CD4-positive, alpha-beta T cell (primary cell): ENCODE measurements around the gene PDSS2. TPM values are rescaled to one million over a fixed set of nuclear protein-coding genes. Genes with fewer than 3 reads are reported as not detected.

ENCODE experiments used
- ATAC-seq: fragments of 200-7000 bp; cut with Tn5 transposase; one replicate; pipeline ENCODE4 v1.10.0; 2022; ENCODE audit warnings: mild to moderate bottlenecking; ENCODE audit not compliant: poor library complexity
- CTCF ChIA-PET: fragments of 350-600 bp; sonication (Branson Sonifier 250); formaldehyde crosslinking; loops from one replicate; lab custom pipeline; 2021; ENCODE audit warnings: antibody characterized with exemption, inconsistent platforms; lab: Charles Lee
- POLR2A ChIA-PET: fragments of 350-600 bp; sonication (Branson Sonifier 250); formaldehyde crosslinking; loops from one replicate; lab custom pipeline; 2021; ENCODE audit warnings: antibody characterized with exemption, inconsistent platforms; lab: Charles Lee
- DNase-seq, 14 experiments: peaks; one replicate each; pipeline ENCODE4 v3.0.0-alpha.2; 2013 to 2020; ENCODE audit warnings: mixed read lengths in 2 of 14
- H3K27ac ChIP-seq, 2 donors: one replicate each; pipeline versions ENCODE4 v1.5.1 to v1.7.0; 2013; ENCODE audit warnings: low read length in 2 of 2, low read depth in 1 of 2, mild to moderate bottlenecking in 1 of 2
- H3K27me3 ChIP-seq, 2 experiments: 1 replicate in 1 of 2; 2 replicates in 1 of 2; pipeline versions ENCODE4 v1.6.1 to v1.7.0; 2013; ENCODE audit warnings: low read length in 2 of 2, control low read depth in 1 of 2, mild to moderate bottlenecking in 1 of 2, moderate library complexity in 1 of 2; ENCODE audit not compliant: insufficient read depth in 2 of 2, control insufficient read depth in 1 of 2
- H3K36me3 ChIP-seq: one replicate; pipeline ENCODE4 v1.6.1; 2013; ENCODE audit warnings: low read length, control low read depth; ENCODE audit not compliant: insufficient read depth
- H3K4me1 ChIP-seq: one replicate; pipeline ENCODE4 v1.6.1; 2013; ENCODE audit warnings: low read length, control low read depth; ENCODE audit not compliant: insufficient read depth
- H3K4me3 ChIP-seq: one replicate; pipeline ENCODE4 v1.5.1; 2013; ENCODE audit warnings: mild to moderate bottlenecking, low read length, moderate library complexity
- H3K9me3 ChIP-seq, 2 experiments: 1 replicate in 1 of 2; 2 replicates in 1 of 2; pipeline versions ENCODE4 v1.6.1 to v1.7.0; 2013; ENCODE audit warnings: low read length in 2 of 2, mild to moderate bottlenecking in 2 of 2, control low read depth in 1 of 2, moderate library complexity in 1 of 2; ENCODE audit not compliant: control insufficient read depth in 1 of 2, insufficient read depth in 1 of 2
- H3K27ac Mint-ChIP-seq: one replicate; pipeline ENCODE4 v1.8.0; 2020; ENCODE audit warnings: mixed read lengths
- H3K27me3 Mint-ChIP-seq: one replicate; pipeline ENCODE4 v1.8.0; 2021; ENCODE audit warnings: mixed read lengths
- H3K36me3 Mint-ChIP-seq: one replicate; pipeline ENCODE4 v1.8.0; 2021; ENCODE audit warnings: low read depth, mixed read lengths
- H3K4me1 Mint-ChIP-seq: one replicate; pipeline ENCODE4 v1.8.0; 2021; ENCODE audit warnings: low read depth, mixed read lengths
- H3K4me3 Mint-ChIP-seq: one replicate; pipeline ENCODE4 v1.8.0; 2020; ENCODE audit warnings: mild to moderate bottlenecking, mixed read lengths
- H3K9me3 Mint-ChIP-seq: one replicate; pipeline ENCODE4 v1.8.0; 2020; ENCODE audit warnings: mixed read lengths
- CTCF ChIP-seq: fragments of 200-600 bp; IDR thresholded peaks from one replicate; pipeline ENCODE4 v1.8.0; 2022; ENCODE audit warnings: antibody characterized with exemption, mild to moderate bottlenecking
- intact Hi-C, 2 experiments: fragments of 100-400 bp; cut with DNase I in 1 of 2; cut with micrococcal nuclease in 1 of 2; formaldehyde crosslinking; loops; one replicate each; pipeline versions ENCODE4 v1.15.1 to v1.9.0; 2023 to 2025; cut with DNase I, micrococcal nuclease
- total RNA-seq, 174 experiments: library from RNA in 2 of 174; stranded (reverse) in 2 of 174; gene quantifications; one replicate each; pipeline ENCODE4 v1.2.3 and lab custom pipeline; 2021 to 2026

The PDSS2 gene
- total RNA-seq, 2 experiments from 2014 or later = 5.8 to 6.6 TPM

DNA sequence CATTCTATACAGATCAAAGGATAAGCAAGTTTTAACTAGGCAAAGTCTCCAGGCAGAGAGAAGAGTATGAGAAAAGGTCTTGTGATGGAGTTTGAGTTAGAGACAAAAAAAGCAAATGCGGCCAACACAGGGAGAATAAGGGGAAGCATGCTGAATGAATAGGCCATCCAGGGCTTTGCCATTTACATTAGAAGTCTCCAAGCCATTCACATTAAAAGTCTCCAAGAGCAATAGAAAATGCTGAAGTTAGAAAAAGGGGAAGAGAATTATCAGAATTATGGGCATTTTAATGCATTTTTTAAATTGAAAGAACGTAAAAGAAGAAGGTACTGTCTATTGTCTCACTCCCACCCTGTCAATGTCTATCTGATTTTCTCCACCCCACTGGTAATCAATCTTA, 49.4 kb downstream of the PDSS2 start:
- intact Hi-C loops = no loop called here
- Mint-ChIP-seq H3K27me3 (no peaks in the 10 kb centered on the region), H3K4me1 (no peaks in the 10 kb centered on the region), H3K36me3 (peaks cover 52% of the 10 kb centered on the region), H3K4me3 (no peak overlapping the region), H3K9me3 (peaks cover 9% of the 10 kb centered on the region), H3K27ac (no peak overlapping the region)
- Histone ChIP-seq H3K9me3 (peaks cover 8 to 9% of the 10 kb centered on the region in 2 experiments), H3K4me1 (no peaks in the 10 kb centered on the region), H3K27me3 (no peaks in the 10 kb centered on the region), H3K36me3 (no peaks in the 10 kb centered on the region), H3K27ac (no peak overlapping the region), H3K4me3 (no peak overlapping the region)
- ChIA-PET POLR2A (no interaction called here), CTCF (no interaction called here)
- TF ChIP-seq CTCF = no peak
- ATAC-seq (no peak), DNase-seq (no peak)

- Histone ChIP-seq H3K27ac (no peak overlapping the region), H3K9me3 (peaks cover 8 to 10% of the 10 kb centered on the region in 2 experiments), H3K4me1 (no peaks in the 10 kb centered on the region), H3K36me3 (no peaks in the 10 kb centered on the region), H3K4me3 (no peak overlapping the region), H3K27me3 (no peaks in the 10 kb centered on the region)
- Mint-ChIP-seq H3K4me1 (no peaks in the 10 kb centered on the region), H3K4me3 (no peak overlapping the region), H3K27ac (no peak overlapping the region), H3K27me3 (no peaks in the 10 kb centered on the region), H3K36me3 (peaks cover 61% of the 10 kb centered on the region), H3K9me3 (peaks cover 17% of the 10 kb centered on the region)
- DNase-seq (no peak), ATAC-seq (no peak)
- intact Hi-C loops = no loop called here
- ChIA-PET POLR2A (no interaction called here), CTCF (no interaction called here)
- no peak for TF ChIP-seq CTCF
Observed at GRCh38 chr6:107408714-107409113, 50.6 kb downstream of the PDSS2 start.

GRCh38 chr6:107405002-107405401, 54.4 kb downstream of the PDSS2 start:
- H3K36me3 Mint-ChIP-seq = peaks cover 85% of the 10 kb centered on the region
- Histone ChIP-seq H3K36me3 (no peaks in the 10 kb centered on the region), H3K9me3 (peaks cover 28 to 30% of the 10 kb centered on the region in 2 experiments), H3K27me3 (no peaks in the 10 kb centered on the region), H3K27ac (no peak overlapping the region), H3K4me3 (no peak overlapping the region), H3K4me1 (no peaks in the 10 kb centered on the region)
- no peaks in the 10 kb centered on the region for H3K4me1 Mint-ChIP-seq
- POLR2A ChIA-PET = no interaction called here
- CTCF ChIA-PET = interaction anchor here (0.7 kb wide), 1 partner anchor 10 kb away, joined by 4 read pairs; no protein-coding TSS in a partner anchor
- TF ChIP-seq CTCF = no peak
- peaks cover 25% of the 10 kb centered on the region for H3K9me3 Mint-ChIP-seq
- intact Hi-C loops = no loop called here
- H3K27ac Mint-ChIP-seq = no peak overlapping the region
- H3K4me3 Mint-ChIP-seq = no peak overlapping the region
- ATAC-seq (no peak), DNase-seq (no peak)
- no peaks in the 10 kb centered on the region for H3K27me3 Mint-ChIP-seq
